GM23338 (cell line): ENCODE data around the gene POC1B. TPM values are rescaled to one million over a fixed set of nuclear protein-coding genes. Genes with fewer than 3 reads are reported as not detected.

ENCODE experiments used
- ATAC-seq: fragments of 200-7000 bp; cut with Tn5 transposase; 3 replicates; pipeline ENCODE4 v1.9.1; 2020
- DNase-seq: peaks from one replicate; pipeline ENCODE4 v3.0.0-alpha.2; 2015; ENCODE audit warnings: low spot score
- H2AFZ ChIP-seq: fragments of 200-600 bp; sonication (generic); 2 replicates; pipeline ENCODE4 v1.8.0; 2016; ENCODE audit warnings: antibody characterized with exemption, mild to moderate bottlenecking, moderate library complexity
- H3F3A ChIP-seq: fragments of 200-600 bp; sonication (generic); replicated peaks from 2 replicates; pipeline ENCODE4 v1.8.0; 2017; ENCODE audit warnings: antibody characterized with exemption, mixed run types, low read depth
- H3K27ac ChIP-seq: fragments of 200-600 bp; sonication (generic); 2 replicates; pipeline ENCODE4 v1.6.1; 2016; ENCODE audit warnings: low read depth
- H3K27me3 ChIP-seq: fragments of 200-600 bp; sonication (generic); 2 replicates; pipeline ENCODE4 v1.8.0; 2016; ENCODE audit warnings: mild to moderate bottlenecking, mixed run types, moderate library complexity; ENCODE audit not compliant: insufficient read depth
- H3K36me3 ChIP-seq: fragments of 200-600 bp; sonication (generic); 2 replicates; pipeline ENCODE4 v1.8.0; 2016; ENCODE audit warnings: mild to moderate bottlenecking; ENCODE audit not compliant: insufficient read depth
- H3K4me1 ChIP-seq: fragments of 200-600 bp; sonication (generic); 2 replicates; pipeline ENCODE4 v1.8.0; 2016; ENCODE audit warnings: mild to moderate bottlenecking, moderate library complexity; ENCODE audit not compliant: insufficient read depth
- H3K4me2 ChIP-seq: fragments of 200-600 bp; sonication (generic); 2 replicates; pipeline ENCODE4 v1.7.1; 2017; ENCODE audit warnings: mixed run types
- H3K4me3 ChIP-seq: fragments of 200-600 bp; sonication (generic); 2 replicates; pipeline ENCODE4 v1.6.1; 2016; ENCODE audit warnings: mixed run types
- H3K79me2 ChIP-seq: fragments of 200-600 bp; sonication (generic); replicated peaks from 2 replicates; pipeline ENCODE4 v1.8.0; 2017; ENCODE audit warnings: mild to moderate bottlenecking; ENCODE audit not compliant: insufficient read depth
- H3K9me2 ChIP-seq: fragments of 200-600 bp; sonication (generic); 2 replicates; pipeline ENCODE4 v1.8.0; 2017; ENCODE audit not compliant: insufficient read depth
- H4K20me1 ChIP-seq: fragments of 200-600 bp; sonication (generic); replicated peaks from 2 replicates; pipeline ENCODE4 v1.8.0; 2017; ENCODE audit warnings: mild to moderate bottlenecking; ENCODE audit not compliant: insufficient read depth
- H3K27ac Mint-ChIP-seq: 2 replicates; pipeline ENCODE4 v1.8.0; 2020; ENCODE audit warnings: inconsistent platforms, mild to moderate bottlenecking, moderate library complexity, mixed read lengths
- H3K27me3 Mint-ChIP-seq: 3 replicates; pipeline ENCODE4 v1.8.0; 2022; ENCODE audit warnings: low read depth, mild to moderate bottlenecking, moderate library complexity, mixed read lengths, inconsistent platforms; ENCODE audit not compliant: insufficient read depth, poor library complexity
- H3K36me3 Mint-ChIP-seq: 3 replicates; pipeline ENCODE4 v1.8.0; 2021; ENCODE audit warnings: low read depth, mild to moderate bottlenecking, inconsistent platforms, moderate library complexity, mixed read lengths
- H3K4me1 Mint-ChIP-seq: 3 replicates; pipeline ENCODE4 v1.8.0; 2020; ENCODE audit warnings: mild to moderate bottlenecking, inconsistent platforms, mixed read lengths
- H3K4me3 Mint-ChIP-seq: 3 replicates; pipeline ENCODE4 v1.8.0; 2021; ENCODE audit warnings: moderate library complexity, mild to moderate bottlenecking, inconsistent platforms, mixed read lengths
- H3K9me3 Mint-ChIP-seq: 3 replicates; pipeline ENCODE4 v1.8.0; 2020; ENCODE audit warnings: moderate library complexity, mild to moderate bottlenecking, inconsistent platforms, mixed read lengths
- CREB1 ChIP-seq: fragments of 250-450 bp; sonication (Bioruptor Pico); IDR thresholded peaks from 2 replicates; pipeline ENCODE4 v1.5.0; 2020; ENCODE audit warnings: low read depth, mild to moderate bottlenecking, moderate library complexity
- ETS1 ChIP-seq: IDR thresholded peaks from 2 replicates; pipeline ENCODE4 v1.6.1; 2016; ENCODE audit warnings: antibody characterized with exemption
- EZH2 ChIP-seq: fragments of 200-600 bp; sonication (generic); IDR thresholded peaks from one replicate; pipeline ENCODE4 v1.8.0; 2017; ENCODE audit warnings: antibody characterized with exemption, mild to moderate bottlenecking, low read depth; ENCODE audit not compliant: unreplicated experiment
- EZH2phosphoT487 ChIP-seq: fragments of 200-600 bp; sonication (generic); IDR thresholded peaks from one replicate; pipeline ENCODE4 v1.8.1; 2018; ENCODE audit warnings: antibody characterized with exemption; ENCODE audit not compliant: unreplicated experiment
- NANOG ChIP-seq: IDR thresholded peaks from 2 replicates; pipeline ENCODE4 v1.6.1; 2016; ENCODE audit warnings: antibody characterized with exemption, borderline replicate concordance
- POLR2AphosphoS5 ChIP-seq: IDR thresholded peaks from 2 replicates; pipeline ENCODE4 v1.6.1; 2016; ENCODE audit warnings: antibody characterized with exemption, low read depth
- STAT1 ChIP-seq: IDR thresholded peaks from one replicate; pipeline ENCODE4 v1.6.1; 2016; ENCODE audit warnings: antibody characterized with exemption; ENCODE audit not compliant: unreplicated experiment
- ZNF114 ChIP-seq: fragments of 250-450 bp; sonication (Bioruptor Pico); IDR thresholded peaks from 2 replicates; pipeline ENCODE4 v1.5.0; 2020; ENCODE audit warnings: mild to moderate bottlenecking, moderate library complexity
- ZNF331 ChIP-seq: fragments of 250-450 bp; sonication (Bioruptor Pico); IDR thresholded peaks from 2 replicates; pipeline ENCODE4 v1.5.0; 2020; ENCODE audit warnings: low read depth, mild to moderate bottlenecking, moderate library complexity
- polyA plus RNA-seq: library from polyadenylated mRNA; unstranded; fragments of >200 nt; fragmentation: Nextera tagmentation; extraction: Ambion mirVana; gene quantifications from 2 replicates; pipeline ENCODE4 v1.2.1, GENCODE V29; 2016
- total RNA-seq: library from RNA; depleted of rRNA; stranded (reverse); fragments of >200 nt; shearing (Covaris generic); gene quantifications from 2 replicates; pipeline ENCODE4 v1.2.3, GENCODE V29; 2014
- TF ChIP-seq, protein P1 (sequence below): IDR thresholded peaks from one replicate; pipeline ENCODE4 v1.6.1; 2018; ENCODE audit warnings: antibody characterized with exemption; ENCODE audit not compliant: unreplicated experiment

Gene POC1B
- total and polyA plus RNA-seq, 2 experiments from 2014 or later, result 11.8 to 17.5 TPM

- TF ChIP-seq, protein P1, sequence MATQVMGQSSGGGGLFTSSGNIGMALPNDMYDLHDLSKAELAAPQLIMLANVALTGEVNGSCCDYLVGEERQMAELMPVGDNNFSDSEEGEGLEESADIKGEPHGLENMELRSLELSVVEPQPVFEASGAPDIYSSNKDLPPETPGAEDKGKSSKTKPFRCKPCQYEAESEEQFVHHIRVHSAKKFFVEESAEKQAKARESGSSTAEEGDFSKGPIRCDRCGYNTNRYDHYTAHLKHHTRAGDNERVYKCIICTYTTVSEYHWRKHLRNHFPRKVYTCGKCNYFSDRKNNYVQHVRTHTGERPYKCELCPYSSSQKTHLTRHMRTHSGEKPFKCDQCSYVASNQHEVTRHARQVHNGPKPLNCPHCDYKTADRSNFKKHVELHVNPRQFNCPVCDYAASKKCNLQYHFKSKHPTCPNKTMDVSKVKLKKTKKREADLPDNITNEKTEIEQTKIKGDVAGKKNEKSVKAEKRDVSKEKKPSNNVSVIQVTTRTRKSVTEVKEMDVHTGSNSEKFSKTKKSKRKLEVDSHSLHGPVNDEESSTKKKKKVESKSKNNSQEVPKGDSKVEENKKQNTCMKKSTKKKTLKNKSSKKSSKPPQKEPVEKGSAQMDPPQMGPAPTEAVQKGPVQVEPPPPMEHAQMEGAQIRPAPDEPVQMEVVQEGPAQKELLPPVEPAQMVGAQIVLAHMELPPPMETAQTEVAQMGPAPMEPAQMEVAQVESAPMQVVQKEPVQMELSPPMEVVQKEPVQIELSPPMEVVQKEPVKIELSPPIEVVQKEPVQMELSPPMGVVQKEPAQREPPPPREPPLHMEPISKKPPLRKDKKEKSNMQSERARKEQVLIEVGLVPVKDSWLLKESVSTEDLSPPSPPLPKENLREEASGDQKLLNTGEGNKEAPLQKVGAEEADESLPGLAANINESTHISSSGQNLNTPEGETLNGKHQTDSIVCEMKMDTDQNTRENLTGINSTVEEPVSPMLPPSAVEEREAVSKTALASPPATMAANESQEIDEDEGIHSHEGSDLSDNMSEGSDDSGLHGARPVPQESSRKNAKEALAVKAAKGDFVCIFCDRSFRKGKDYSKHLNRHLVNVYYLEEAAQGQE, result no peak
- TF ChIP-seq POLR2AphosphoS5, result no peak
- no peak for TF ChIP-seq ETS1
- TF ChIP-seq EZH2phosphoT487, result no peak
- no peak for TF ChIP-seq CREB1 (CRISPR knock-in tag)
- no peak for TF ChIP-seq ZNF114 (CRISPR knock-in tag)
- TF ChIP-seq NANOG, result no peak
- TF ChIP-seq EZH2, result no peak
Measured at GRCh38 chr12:89565002-89565401, 39.2 kb upstream of the POC1B start (continued).

DNA sequence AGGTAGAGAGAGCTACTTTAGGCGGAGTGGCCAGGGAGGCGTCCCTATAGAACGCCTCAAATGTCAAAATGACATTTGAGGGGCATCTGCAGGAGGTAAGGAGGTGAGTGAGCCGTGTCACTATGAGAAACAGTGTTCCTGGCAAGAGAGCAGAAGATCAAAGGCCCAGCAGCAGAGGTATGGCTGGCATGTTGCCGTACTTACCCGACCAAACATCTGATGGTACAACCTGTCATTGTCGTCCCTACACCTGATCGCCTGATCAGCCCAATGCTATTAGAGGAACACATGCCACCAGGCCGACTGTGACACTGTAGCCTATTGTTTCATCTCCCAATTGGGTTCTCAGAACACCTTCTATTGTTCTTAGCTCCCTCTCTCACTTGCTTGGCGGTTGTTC is 33.9 kb upstream of the POC1B start:
- H3K36me3 Mint-ChIP-seq, result no peaks in the 10 kb centered on the region
- H3K9me2 ChIP-seq, result no peaks in the 10 kb centered on the region
- DNase-seq (no peak), ATAC-seq (no peak)
- H3K4me1 ChIP-seq, result no peaks in the 10 kb centered on the region
- no peak overlapping the region for H3K4me3 ChIP-seq
- no peak overlapping the region for H2AFZ ChIP-seq
- H3K27ac Mint-ChIP-seq, result no peak overlapping the region
- no peaks in the 10 kb centered on the region for H3K4me1 Mint-ChIP-seq
- no peaks in the 10 kb centered on the region for H3F3A ChIP-seq
- no peaks in the 10 kb centered on the region for H3K79me2 ChIP-seq
- H3K27ac ChIP-seq, result no peak overlapping the region
- H4K20me1 ChIP-seq, result no peaks in the 10 kb centered on the region
- H3K4me3 Mint-ChIP-seq, result no peak overlapping the region
- no peaks in the 10 kb centered on the region for H3K27me3 Mint-ChIP-seq
- no peaks in the 10 kb centered on the region for H3K9me3 Mint-ChIP-seq
- no peaks in the 10 kb centered on the region for H3K27me3 ChIP-seq
- no peak overlapping the region for H3K4me2 ChIP-seq
- H3K36me3 ChIP-seq, result no peaks in the 10 kb centered on the region
- TF ChIP-seq EZH2, result no peak
- no peak for TF ChIP-seq ZNF331
- no peak for TF ChIP-seq EZH2phosphoT487
- no peak for TF ChIP-seq ZNF114 (CRISPR knock-in tag)
- TF ChIP-seq, protein P1, result no peak
- no peak for TF ChIP-seq ETS1
- no peak for TF ChIP-seq NANOG
- no peak for TF ChIP-seq STAT1
- no peak for TF ChIP-seq CREB1 (CRISPR knock-in tag)
